Measurements from ENCODE around the gene RBM48.

Gene RBM48

DNA sequence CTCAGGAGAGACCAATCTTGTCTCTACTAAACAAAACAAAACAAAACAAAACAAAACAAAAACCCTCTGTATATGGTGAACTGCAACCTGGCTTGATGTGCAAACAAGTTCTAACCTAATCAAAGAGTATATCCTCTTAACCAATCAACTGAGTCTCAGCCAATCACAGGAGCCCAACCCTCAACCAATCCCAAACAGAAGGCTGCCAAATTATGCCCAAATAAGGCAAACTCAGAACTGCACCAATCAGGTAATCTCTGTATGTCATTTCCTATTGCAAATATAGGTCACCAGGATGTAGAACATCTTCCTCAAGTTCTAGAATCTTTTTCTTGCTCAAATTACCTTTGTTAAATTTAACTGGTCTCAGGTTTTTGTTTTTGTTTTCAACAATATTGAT lies 56.4 kb downstream of the RBM48 start:
- no peak for TF ChIP-seq MYC (IDR thresholded peaks at IDR 0.05; ENCODE audit: low read depth, low read length)
- TF ChIP-seq POLR2A (IDR thresholded peaks at IDR 0.05; ENCODE audit: extremely low read depth, insufficient read length) = no peak
- TF ChIP-seq, protein P1, sequence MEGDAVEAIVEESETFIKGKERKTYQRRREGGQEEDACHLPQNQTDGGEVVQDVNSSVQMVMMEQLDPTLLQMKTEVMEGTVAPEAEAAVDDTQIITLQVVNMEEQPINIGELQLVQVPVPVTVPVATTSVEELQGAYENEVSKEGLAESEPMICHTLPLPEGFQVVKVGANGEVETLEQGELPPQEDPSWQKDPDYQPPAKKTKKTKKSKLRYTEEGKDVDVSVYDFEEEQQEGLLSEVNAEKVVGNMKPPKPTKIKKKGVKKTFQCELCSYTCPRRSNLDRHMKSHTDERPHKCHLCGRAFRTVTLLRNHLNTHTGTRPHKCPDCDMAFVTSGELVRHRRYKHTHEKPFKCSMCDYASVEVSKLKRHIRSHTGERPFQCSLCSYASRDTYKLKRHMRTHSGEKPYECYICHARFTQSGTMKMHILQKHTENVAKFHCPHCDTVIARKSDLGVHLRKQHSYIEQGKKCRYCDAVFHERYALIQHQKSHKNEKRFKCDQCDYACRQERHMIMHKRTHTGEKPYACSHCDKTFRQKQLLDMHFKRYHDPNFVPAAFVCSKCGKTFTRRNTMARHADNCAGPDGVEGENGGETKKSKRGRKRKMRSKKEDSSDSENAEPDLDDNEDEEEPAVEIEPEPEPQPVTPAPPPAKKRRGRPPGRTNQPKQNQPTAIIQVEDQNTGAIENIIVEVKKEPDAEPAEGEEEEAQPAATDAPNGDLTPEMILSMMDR (IDR thresholded peaks at IDR 0.05; ENCODE audit: low read depth, low read length) = no peak
- TF ChIP-seq, protein P2, sequence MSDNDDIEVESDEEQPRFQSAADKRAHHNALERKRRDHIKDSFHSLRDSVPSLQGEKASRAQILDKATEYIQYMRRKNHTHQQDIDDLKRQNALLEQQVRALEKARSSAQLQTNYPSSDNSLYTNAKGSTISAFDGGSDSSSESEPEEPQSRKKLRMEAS (IDR thresholded peaks at IDR 0.05; ENCODE audit: low read depth, low read length) = no peak
- DNase-seq (ENCODE audit: low read depth) = no peak
- H3K4me3 ChIP-seq (ENCODE audit: low read depth, low read length) = no peak overlapping the region

DNA sequence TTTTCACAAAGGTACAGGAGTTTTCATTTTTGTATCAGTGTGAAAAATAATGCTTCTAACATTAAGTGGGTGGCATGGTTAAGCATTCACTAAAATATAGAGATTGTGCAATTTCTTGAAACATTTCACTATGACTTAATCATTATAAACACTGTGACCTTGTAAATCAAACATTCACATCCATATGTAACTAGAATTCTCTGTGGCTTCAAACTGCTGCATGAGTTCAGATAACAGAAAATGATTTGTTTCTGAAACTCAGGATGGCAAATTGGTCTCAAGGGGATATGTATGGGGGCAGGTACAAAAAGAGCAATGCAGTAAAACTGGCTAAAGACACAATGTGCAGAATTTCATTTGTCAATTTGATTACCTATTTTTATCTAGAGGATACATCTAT lies 57.8 kb downstream of the RBM48 start:
- TF ChIP-seq, protein P1 (IDR thresholded peaks at IDR 0.05; ENCODE audit: low read depth, low read length) = no peak
- TF ChIP-seq POLR2A (IDR thresholded peaks at IDR 0.05; ENCODE audit: extremely low read depth, insufficient read length) (no peak), MYC (IDR thresholded peaks at IDR 0.05; ENCODE audit: low read depth, low read length) (no peak)
- TF ChIP-seq, protein P2 (IDR thresholded peaks at IDR 0.05; ENCODE audit: low read depth, low read length) = no peak
- peak; percentile 31 for DNase-seq (ENCODE audit: low read depth)
- no peak overlapping the region for H3K4me3 ChIP-seq (ENCODE audit: low read depth, low read length)

DNA sequence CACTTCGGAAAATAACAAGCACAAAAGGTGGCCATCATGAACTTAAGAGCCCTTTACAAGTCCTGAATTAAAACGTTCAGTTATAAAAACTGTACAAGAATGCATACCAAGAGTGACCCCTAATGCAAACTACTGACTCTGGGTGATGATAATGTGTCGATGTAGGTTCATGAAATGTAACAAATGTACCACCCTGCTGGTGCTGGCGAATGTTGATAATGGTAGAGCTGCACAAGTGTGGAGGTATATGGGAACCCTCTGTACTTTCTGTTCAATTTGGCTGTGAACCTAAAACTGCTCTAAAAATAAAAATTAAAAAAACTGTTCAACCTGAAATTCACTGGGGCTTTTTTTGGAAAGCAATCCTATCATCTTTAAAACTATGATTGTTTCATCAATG lies 58.2 kb downstream of the RBM48 start:
- TF ChIP-seq POLR2A (IDR thresholded peaks at IDR 0.05; ENCODE audit: extremely low read depth, insufficient read length) (no peak), MYC (IDR thresholded peaks at IDR 0.05; ENCODE audit: low read depth, low read length) (no peak)
- TF ChIP-seq, protein P2 (IDR thresholded peaks at IDR 0.05; ENCODE audit: low read depth, low read length) = no peak
- TF ChIP-seq, protein P1 (IDR thresholded peaks at IDR 0.05; ENCODE audit: low read depth, low read length) = no peak
- H3K4me3 ChIP-seq (ENCODE audit: low read depth, low read length) = no peak overlapping the region
- DNase-seq (ENCODE audit: low read depth) = no peak

Measured in NB4 (cell line).